CD8-positive, alpha-beta memory T cell (primary cell): ENCODE data around the gene CEACAM5. TPM values are rescaled to one million over a fixed set of nuclear protein-coding genes. Genes with fewer than 3 reads are reported as not detected.
A peak's percentile ranks its signal among the peaks of the same experiment; 100 is the strongest.
"Not testable (repeated sequence)": the region's sequence is repeated elsewhere in the genome, so short reads cannot be mapped to it uniquely, and the experiment has no call there.

ENCODE experiments used
- CTCF ChIA-PET: fragments of 350-600 bp; sonication (Branson Sonifier 250); formaldehyde crosslinking; loops from one replicate; lab custom pipeline; 2021; ENCODE audit warnings: antibody characterized with exemption; lab: Charles Lee
- POLR2A ChIA-PET: fragments of 350-600 bp; sonication (Branson Sonifier 250); formaldehyde crosslinking; loops from one replicate; lab custom pipeline; 2021; ENCODE audit warnings: antibody characterized with exemption; lab: Charles Lee
- DNase-seq, 5 donors: peaks; one replicate each; pipeline versions ENCODE4 v3.0.0 to v3.0.0-alpha.2; 2020 to 2022; ENCODE audit warnings: mixed read lengths in 1 of 5
- H3K27ac ChIP-seq: one replicate; pipeline ENCODE4 v1.7.0; 2013; ENCODE audit warnings: low read depth, mild to moderate bottlenecking, low read length, moderate library complexity
- H3K27me3 ChIP-seq: 2 replicates; pipeline ENCODE4 v1.7.0; 2013; ENCODE audit warnings: low read length, mild to moderate bottlenecking; ENCODE audit not compliant: insufficient read depth, poor library complexity, severe bottlenecking
- H3K36me3 ChIP-seq: 2 replicates; pipeline ENCODE4 v1.7.0; 2013; ENCODE audit warnings: mild to moderate bottlenecking, low read length, moderate library complexity; ENCODE audit not compliant: insufficient read depth
- H3K4me1 ChIP-seq: 2 replicates; pipeline ENCODE4 v1.7.0; 2013; ENCODE audit warnings: mild to moderate bottlenecking, low read length, moderate library complexity; ENCODE audit not compliant: insufficient read depth
- H3K4me3 ChIP-seq: 2 replicates; pipeline ENCODE4 v1.7.0; 2013; ENCODE audit warnings: mild to moderate bottlenecking, low read length
- H3K9me3 ChIP-seq: 2 replicates; pipeline ENCODE4 v1.7.0; 2013; ENCODE audit warnings: mild to moderate bottlenecking, low read length
- H3K27ac Mint-ChIP-seq, 8 donors: one replicate each; pipeline ENCODE4 v1.8.0; 2020 to 2021; ENCODE audit warnings: mixed read lengths in 8 of 8, mild to moderate bottlenecking in 6 of 8, inconsistent platforms in 3 of 8, moderate library complexity in 3 of 8
- H3K27me3 Mint-ChIP-seq, 2 donors: one replicate each; pipeline ENCODE4 v1.8.0; 2020 to 2021; ENCODE audit warnings: mixed read lengths in 2 of 2, mild to moderate bottlenecking in 1 of 2, moderate library complexity in 1 of 2
- H3K36me3 Mint-ChIP-seq, 3 donors: one replicate each; pipeline ENCODE4 v1.8.0; 2020 to 2021; ENCODE audit warnings: mixed read lengths in 3 of 3, inconsistent platforms in 1 of 3, mild to moderate bottlenecking in 1 of 3
- H3K4me1 Mint-ChIP-seq, 3 donors: one replicate each; pipeline ENCODE4 v1.8.0; 2020 to 2021; ENCODE audit warnings: mixed read lengths in 3 of 3, inconsistent platforms in 1 of 3, mild to moderate bottlenecking in 1 of 3
- H3K4me3 Mint-ChIP-seq, 7 donors: one replicate each; pipeline ENCODE4 v1.8.0; 2020 to 2021; ENCODE audit warnings: mixed read lengths in 7 of 7, mild to moderate bottlenecking in 6 of 7, moderate library complexity in 4 of 7, inconsistent platforms in 2 of 7
- H3K9me3 Mint-ChIP-seq, 5 donors: one replicate each; pipeline ENCODE4 v1.8.0; 2020 to 2022; ENCODE audit warnings: mixed read lengths in 5 of 5, mild to moderate bottlenecking in 3 of 5, moderate library complexity in 2 of 5, inconsistent platforms in 1 of 5
- polyA plus RNA-seq: library from polyadenylated mRNA; unstranded; fragments of 300-500 nt; fragmentation: Illumina TruSeq; gene quantifications from one replicate; pipeline ENCODE4 v1.2.3, GENCODE V29; 2021
- total RNA-seq, 2 experiments: library from RNA; stranded (reverse); gene quantifications; one replicate each; pipeline ENCODE4 v1.2.3, GENCODE V29; 2021

CEACAM5 gene
- total and polyA plus RNA-seq, 3 experiments from 2014 or later, result not detected

DNA sequence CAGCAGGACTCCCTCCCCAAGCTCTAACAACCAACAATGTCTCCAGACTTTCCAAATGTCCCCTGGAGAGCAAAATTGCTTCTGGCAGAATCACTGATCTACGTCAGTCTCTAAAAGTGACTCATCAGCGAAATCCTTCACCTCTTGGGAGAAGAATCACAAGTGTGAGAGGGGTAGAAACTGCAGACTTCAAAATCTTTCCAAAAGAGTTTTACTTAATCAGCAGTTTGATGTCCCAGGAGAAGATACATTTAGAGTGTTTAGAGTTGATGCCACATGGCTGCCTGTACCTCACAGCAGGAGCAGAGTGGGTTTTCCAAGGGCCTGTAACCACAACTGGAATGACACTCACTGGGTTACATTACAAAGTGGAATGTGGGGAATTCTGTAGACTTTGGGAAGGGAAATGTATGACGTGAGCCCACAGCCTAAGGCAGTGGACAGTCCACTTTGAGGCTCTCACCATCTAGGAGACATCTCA lies 6.2 kb upstream of the CEACAM5 start:
- no peaks in the 10 kb centered on the region for H3K9me3 Mint-ChIP-seq
- POLR2A ChIA-PET, result no interaction called here

DNA sequence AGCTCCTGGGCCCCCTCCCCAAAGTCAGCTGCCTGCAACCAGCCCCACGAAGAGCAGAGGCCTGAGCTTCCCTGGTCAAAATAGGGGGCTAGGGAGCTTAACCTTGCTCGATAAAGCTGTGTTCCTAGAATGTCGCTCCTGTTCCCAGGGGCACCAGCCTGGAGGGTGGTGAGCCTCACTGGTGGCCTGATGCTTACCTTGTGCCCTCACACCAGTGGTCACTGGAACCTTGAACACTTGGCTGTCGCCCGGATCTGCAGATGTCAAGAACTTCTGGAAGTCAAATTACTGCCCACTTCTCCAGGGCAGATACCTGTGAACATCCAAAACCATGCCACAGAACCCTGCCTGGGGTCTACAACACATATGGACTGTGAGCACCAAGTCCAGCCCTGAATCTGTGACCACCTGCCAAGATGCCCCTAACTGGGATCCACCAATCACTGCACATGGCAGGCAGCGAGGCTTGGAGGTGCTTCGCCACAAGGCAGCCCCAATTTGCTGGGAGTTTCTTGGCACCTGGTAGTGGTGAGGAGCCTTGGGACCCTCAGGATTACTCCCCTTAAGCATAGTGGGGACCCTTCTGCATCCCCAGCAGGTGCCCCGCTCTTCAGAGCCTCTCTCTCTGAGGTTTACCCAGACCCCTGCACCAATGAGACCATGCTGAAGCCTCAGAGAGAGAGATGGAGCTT lies 4.7 kb upstream of the CEACAM5 start:
- Mint-ChIP-seq H3K36me3 (no peaks in the 10 kb centered on the region), H3K4me1 (peaks cover 3 to 9% (median 6%) of the 10 kb centered on the region in 3 donors), H3K9me3 (no peaks in the 10 kb centered on the region), H3K27ac (no peak overlapping the region), H3K4me3 (no peak overlapping the region), H3K27me3 (peaks cover 20 to 54% of the 10 kb centered on the region in 2 donors)
- H3K4me1 ChIP-seq, result no peaks in the 10 kb centered on the region
- no peak overlapping the region for H3K4me3 ChIP-seq
- no peaks in the 10 kb centered on the region for H3K36me3 ChIP-seq
- H3K9me3 ChIP-seq, result no peaks in the 10 kb centered on the region
- no peak overlapping the region for H3K27ac ChIP-seq
- no peak for DNase-seq
- H3K27me3 ChIP-seq, result no peaks in the 10 kb centered on the region
- POLR2A ChIA-PET, result no interaction called here
- CTCF ChIA-PET, result no interaction called here

More for the DNA sequence above, 6.2 kb upstream of the CEACAM5 start:
- Histone ChIP-seq H3K9me3 (no peaks in the 10 kb centered on the region), H3K4me1 (no peaks in the 10 kb centered on the region), H3K27ac (no peak overlapping the region), H3K36me3 (no peaks in the 10 kb centered on the region), H3K4me3 (no peak overlapping the region), H3K27me3 (no peaks in the 10 kb centered on the region)
- H3K4me1 Mint-ChIP-seq, result peaks cover 3 to 9% (median 6%) of the 10 kb centered on the region in 3 donors
- H3K4me3 Mint-ChIP-seq, result no peak overlapping the region
- no peak overlapping the region for H3K27ac Mint-ChIP-seq
- no peaks in the 10 kb centered on the region for H3K36me3 Mint-ChIP-seq
- no peak for DNase-seq
- CTCF ChIA-PET, result no interaction called here
- peaks cover 12 to 57% of the 10 kb centered on the region in 2 donors for H3K27me3 Mint-ChIP-seq

DNA sequence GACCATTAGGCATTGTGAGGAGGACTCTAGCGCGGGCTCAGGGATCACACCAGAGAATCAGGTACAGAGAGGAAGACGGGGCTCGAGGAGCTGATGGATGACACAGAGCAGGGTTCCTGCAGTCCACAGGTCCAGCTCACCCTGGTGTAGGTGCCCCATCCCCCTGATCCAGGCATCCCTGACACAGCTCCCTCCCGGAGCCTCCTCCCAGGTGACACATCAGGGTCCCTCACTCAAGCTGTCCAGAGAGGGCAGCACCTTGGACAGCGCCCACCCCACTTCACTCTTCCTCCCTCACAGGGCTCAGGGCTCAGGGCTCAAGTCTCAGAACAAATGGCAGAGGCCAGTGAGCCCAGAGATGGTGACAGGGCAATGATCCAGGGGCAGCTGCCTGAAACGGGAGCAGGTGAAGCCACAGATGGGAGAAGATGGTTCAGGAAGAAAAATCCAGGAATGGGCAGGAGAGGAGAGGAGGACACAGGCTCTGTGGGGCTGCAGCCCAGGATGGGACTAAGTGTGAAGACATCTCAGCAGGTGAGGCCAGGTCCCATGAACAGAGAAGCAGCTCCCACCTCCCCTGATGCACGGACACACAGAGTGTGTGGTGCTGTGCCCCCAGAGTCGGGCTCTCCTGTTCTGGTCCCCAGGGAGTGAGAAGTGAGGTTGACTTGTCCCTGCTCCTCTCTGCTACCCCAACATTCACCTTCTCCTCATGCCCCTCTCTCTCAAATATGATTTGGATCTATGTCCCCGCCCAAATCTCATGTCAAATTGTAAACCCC lies 2.8 kb upstream of the CEACAM5 start:
- Histone ChIP-seq H3K9me3 (no peaks in the 10 kb centered on the region), H3K4me3 (no peak overlapping the region), H3K4me1 (no peaks in the 10 kb centered on the region), H3K27ac (no peak overlapping the region), H3K27me3 (no peaks in the 10 kb centered on the region), H3K36me3 (no peaks in the 10 kb centered on the region)
- peak in 1 of 5 donors; percentile 10 for DNase-seq
- no peak overlapping the region for H3K4me3 Mint-ChIP-seq
- peaks cover 3 to 9% (median 6%) of the 10 kb centered on the region in 3 donors for H3K4me1 Mint-ChIP-seq
- ChIA-PET CTCF (no interaction called here), POLR2A (no interaction called here)
- no peaks in the 10 kb centered on the region for H3K36me3 Mint-ChIP-seq
- no peaks in the 10 kb centered on the region for H3K9me3 Mint-ChIP-seq
- H3K27ac Mint-ChIP-seq, result no peak overlapping the region
- peaks cover 26 to 53% of the 10 kb centered on the region in 2 donors for H3K27me3 Mint-ChIP-seq

DNA sequence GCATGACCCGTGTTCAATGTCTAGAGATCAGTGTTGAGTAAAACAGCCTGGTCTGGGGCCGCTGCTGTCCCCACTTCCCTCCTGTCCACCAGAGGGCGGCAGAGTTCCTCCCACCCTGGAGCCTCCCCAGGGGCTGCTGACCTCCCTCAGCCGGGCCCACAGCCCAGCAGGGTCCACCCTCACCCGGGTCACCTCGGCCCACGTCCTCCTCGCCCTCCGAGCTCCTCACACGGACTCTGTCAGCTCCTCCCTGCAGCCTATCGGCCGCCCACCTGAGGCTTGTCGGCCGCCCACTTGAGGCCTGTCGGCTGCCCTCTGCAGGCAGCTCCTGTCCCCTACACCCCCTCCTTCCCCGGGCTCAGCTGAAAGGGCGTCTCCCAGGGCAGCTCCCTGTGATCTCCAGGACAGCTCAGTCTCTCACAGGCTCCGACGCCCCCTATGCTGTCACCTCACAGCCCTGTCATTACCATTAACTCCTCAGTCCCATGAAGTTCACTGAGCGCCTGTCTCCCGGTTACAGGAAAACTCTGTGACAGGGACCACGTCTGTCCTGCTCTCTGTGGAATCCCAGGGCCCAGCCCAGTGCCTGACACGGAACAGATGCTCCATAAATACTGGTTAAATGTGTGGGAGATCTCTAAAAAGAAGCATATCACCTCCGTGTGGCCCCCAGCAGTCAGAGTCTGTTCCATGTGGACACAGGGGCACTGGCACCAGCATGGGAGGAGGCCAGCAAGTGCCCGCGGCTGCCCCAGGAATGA lies 1.5 kb upstream of the CEACAM5 start:
- Mint-ChIP-seq H3K9me3 (no peaks in the 10 kb centered on the region), H3K36me3 (no peaks in the 10 kb centered on the region), H3K27me3 (peaks cover 29 to 59% of the 10 kb centered on the region in 2 donors), H3K27ac (peak overlapping the region in 2 of 8 donors; percentile 19 to 50), H3K4me1 (peaks cover 3 to 9% (median 6%) of the 10 kb centered on the region in 3 donors), H3K4me3 (peak overlapping the region; percentile 70 to 82 (median 75))
- peak; percentile 42 to 73 (median 63) for DNase-seq
- ChIA-PET POLR2A (no interaction called here), CTCF (interaction anchor here (0.7 to 1.4 kb wide), 9 partner anchors 10 to 78 kb away, joined by 3 to 6 read pairs (median 3); no protein-coding TSS in a partner anchor)
- Histone ChIP-seq H3K27ac (no peak overlapping the region), H3K4me3 (peak overlapping the region; percentile 50), H3K36me3 (no peaks in the 10 kb centered on the region), H3K9me3 (no peaks in the 10 kb centered on the region), H3K4me1 (no peaks in the 10 kb centered on the region), H3K27me3 (no peaks in the 10 kb centered on the region)

DNA sequence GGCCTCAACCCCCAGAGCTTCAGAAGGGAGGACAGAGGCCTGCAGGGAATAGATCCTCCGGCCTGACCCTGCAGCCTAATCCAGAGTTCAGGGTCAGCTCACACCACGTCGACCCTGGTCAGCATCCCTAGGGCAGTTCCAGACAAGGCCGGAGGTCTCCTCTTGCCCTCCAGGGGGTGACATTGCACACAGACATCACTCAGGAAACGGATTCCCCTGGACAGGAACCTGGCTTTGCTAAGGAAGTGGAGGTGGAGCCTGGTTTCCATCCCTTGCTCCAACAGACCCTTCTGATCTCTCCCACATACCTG lies 969 bp upstream of the CEACAM5 start:
- CTCF ChIA-PET, result interaction anchor here (0.7 to 1.4 kb wide), 8 partner anchors 10 to 78 kb away, joined by 3 to 6 read pairs (median 3); no protein-coding TSS in a partner anchor
- Histone ChIP-seq H3K36me3 (no peaks in the 10 kb centered on the region), H3K27ac (no peak overlapping the region), H3K4me3 (no peak overlapping the region), H3K9me3 (no peaks in the 10 kb centered on the region), H3K4me1 (no peaks in the 10 kb centered on the region), H3K27me3 (no peaks in the 10 kb centered on the region)
- H3K4me1 Mint-ChIP-seq, result peaks cover 3 to 9% (median 6%) of the 10 kb centered on the region in 3 donors
- POLR2A ChIA-PET, result no interaction called here
- no peaks in the 10 kb centered on the region for H3K36me3 Mint-ChIP-seq
- H3K27ac Mint-ChIP-seq, result no peak overlapping the region
- DNase-seq, result no peak
- H3K9me3 Mint-ChIP-seq, result no peaks in the 10 kb centered on the region
- H3K27me3 Mint-ChIP-seq, result peaks cover 32 to 64% of the 10 kb centered on the region in 2 donors
- H3K4me3 Mint-ChIP-seq, result no peak overlapping the region

DNA sequence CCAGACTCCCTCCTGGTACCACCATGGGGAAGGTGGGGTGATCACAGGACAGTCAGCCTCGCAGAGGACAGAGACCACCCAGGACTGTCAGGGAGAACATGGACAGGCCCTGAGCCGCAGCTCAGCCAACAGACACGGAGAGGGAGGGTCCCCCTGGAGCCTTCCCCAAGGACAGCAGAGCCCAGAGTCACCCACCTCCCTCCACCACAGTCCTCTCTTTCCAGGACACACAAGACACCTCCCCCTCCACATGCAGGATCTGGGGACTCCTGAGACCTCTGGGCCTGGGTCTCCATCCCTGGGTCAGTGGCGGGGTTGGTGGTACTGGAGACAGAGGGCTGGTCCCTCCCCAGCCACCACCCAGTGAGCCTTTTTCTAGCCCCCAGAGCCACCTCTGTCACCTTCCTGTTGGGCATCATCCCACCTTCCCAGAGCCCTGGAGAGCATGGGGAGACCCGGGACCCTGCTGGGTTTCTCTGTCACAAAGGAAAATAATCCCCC lies 505 bp upstream of the CEACAM5 start:
- DNase-seq, result no peak
- no peaks in the 10 kb centered on the region for H3K9me3 Mint-ChIP-seq
- Histone ChIP-seq H3K36me3 (no peaks in the 10 kb centered on the region), H3K27ac (no peak overlapping the region), H3K9me3 (no peaks in the 10 kb centered on the region), H3K4me1 (no peaks in the 10 kb centered on the region), H3K4me3 (no peak overlapping the region), H3K27me3 (no peaks in the 10 kb centered on the region)
- ChIA-PET POLR2A (no interaction called here), CTCF (no interaction called here)
- no peak overlapping the region for H3K27ac Mint-ChIP-seq
- no peak overlapping the region for H3K4me3 Mint-ChIP-seq
- H3K36me3 Mint-ChIP-seq, result no peaks in the 10 kb centered on the region
- H3K27me3 Mint-ChIP-seq, result peaks cover 32 to 65% of the 10 kb centered on the region in 2 donors
- H3K4me1 Mint-ChIP-seq, result peaks cover 3 to 9% (median 6%) of the 10 kb centered on the region in 3 donors

DNA sequence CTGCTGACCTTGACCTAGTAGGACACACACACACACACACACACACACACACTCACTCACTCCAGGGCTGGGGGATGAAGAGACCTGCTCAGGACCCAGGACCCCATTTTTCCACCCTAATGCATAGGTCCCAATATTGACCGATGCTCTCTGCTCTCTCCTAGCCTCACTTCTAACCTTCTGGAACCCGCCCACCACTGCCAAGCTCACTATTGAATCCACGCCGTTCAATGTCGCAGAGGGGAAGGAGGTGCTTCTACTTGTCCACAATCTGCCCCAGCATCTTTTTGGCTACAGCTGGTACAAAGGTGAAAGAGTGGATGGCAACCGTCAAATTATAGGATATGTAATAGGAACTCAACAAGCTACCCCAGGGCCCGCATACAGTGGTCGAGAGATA lies 1.1 kb downstream of the CEACAM5 start:
- CTCF ChIA-PET, H3K4me3 ChIP-seq, H3K27ac ChIP-seq, H3K27me3 ChIP-seq, POLR2A ChIA-PET, H3K9me3 Mint-ChIP-seq, H3K4me1 Mint-ChIP-seq, H3K36me3 ChIP-seq, H3K36me3 Mint-ChIP-seq, DNase-seq, H3K4me1 ChIP-seq, H3K9me3 ChIP-seq, H3K27ac Mint-ChIP-seq: not testable (repeated sequence)
- Mint-ChIP-seq H3K27me3 (peaks cover 37 to 69% of the 10 kb centered on the region in 2 donors), H3K4me3 (peak overlapping the region in 1 of 7 donors; percentile 42)
